T-helper 2 cell (primary cell): ENCODE measurements around the gene BRIX1.
A peak's percentile ranks its signal among the peaks of the same experiment; 100 is the strongest.

Experiments
- DNase-seq, 5 experiments: peaks; one replicate each; pipeline versions ENCODE4 v3.0.0 to v3.0.0-alpha.2; 2012 to 2022
- total RNA-seq, 2 donors: gene quantifications; one replicate each; lab custom pipeline; 2026; lab: John Stamatoyannopoulos, UW

The BRIX1 gene, protein sequence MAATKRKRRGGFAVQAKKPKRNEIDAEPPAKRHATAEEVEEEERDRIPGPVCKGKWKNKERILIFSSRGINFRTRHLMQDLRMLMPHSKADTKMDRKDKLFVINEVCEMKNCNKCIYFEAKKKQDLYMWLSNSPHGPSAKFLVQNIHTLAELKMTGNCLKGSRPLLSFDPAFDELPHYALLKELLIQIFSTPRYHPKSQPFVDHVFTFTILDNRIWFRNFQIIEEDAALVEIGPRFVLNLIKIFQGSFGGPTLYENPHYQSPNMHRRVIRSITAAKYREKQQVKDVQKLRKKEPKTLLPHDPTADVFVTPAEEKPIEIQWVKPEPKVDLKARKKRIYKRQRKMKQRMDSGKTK
- total RNA-seq: 41.7 to 45.5 reads per million in 2 donors

DNA sequence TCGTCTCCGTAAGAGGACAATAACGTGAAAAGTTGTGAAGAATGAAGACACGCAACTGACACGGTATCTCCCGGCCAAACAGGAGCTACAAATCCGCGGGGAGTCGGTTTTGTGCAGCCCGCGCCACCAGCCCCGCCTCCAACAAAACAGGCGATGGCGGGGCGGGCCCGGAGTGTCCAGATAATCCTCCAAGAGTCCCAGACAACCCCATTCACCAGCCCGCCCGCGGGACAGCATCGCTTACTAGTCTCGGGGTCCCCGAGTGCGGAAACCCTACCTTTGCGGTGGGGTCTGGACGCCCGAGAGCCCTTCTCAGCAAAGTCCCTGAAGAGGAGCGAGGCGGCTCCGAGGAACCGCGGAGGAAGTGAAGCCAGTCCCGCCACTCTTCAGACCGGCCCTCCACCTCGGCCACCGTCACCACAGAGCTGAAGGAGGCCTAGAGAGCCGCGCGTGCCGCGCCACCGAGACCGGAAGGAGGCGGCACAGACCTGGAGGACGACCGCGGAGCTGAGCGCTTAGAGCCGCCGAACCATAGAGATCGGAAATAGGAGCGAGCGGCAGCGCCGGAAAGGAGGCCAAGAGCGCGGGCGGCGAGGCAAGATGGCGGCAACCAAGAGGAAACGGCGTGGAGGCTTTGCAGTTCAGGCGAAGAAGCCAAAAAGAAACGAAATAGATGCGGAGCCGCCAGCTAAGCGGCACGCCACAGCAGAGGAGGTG, at the start of gene BRIX1, which contains the start of gene RAD1:
BRIX1 (plus strand) TSS at position 573 of the 717 bp plus-strand sequence; CDS start at position 601, 28 bp downstream.
RAD1 (minus strand) TSS at position 366 of the 717 bp plus-strand sequence. CDS start 612 bp downstream, outside the sequence.
- DNase-seq: peak; percentile 78 to 99 (median 91)

DNA sequence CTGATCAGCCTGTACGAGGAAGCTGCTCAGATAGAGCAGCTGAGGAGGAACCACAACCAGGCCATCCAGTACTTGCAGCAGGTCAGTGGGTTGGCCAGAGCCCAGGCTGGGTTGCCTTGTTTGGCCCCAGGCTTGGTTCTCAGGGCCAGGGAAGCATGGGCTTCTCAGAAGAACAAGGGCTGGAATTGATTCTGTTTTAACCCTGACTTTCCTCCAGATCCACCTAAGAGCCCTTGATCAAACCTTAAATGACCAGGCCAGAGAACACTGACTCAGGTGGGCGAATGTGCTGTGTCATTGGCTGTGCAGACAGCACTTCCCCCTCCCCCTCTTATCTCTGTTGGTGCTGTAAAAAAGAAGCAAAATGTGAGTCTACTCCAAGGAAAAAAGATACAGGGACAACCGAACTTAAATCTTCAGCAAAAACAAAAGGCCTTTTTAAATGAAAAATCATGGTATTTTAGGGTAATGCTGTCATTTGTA, 48.5 kb upstream of the BRIX1 start:
- DNase-seq: no peak

DNA sequence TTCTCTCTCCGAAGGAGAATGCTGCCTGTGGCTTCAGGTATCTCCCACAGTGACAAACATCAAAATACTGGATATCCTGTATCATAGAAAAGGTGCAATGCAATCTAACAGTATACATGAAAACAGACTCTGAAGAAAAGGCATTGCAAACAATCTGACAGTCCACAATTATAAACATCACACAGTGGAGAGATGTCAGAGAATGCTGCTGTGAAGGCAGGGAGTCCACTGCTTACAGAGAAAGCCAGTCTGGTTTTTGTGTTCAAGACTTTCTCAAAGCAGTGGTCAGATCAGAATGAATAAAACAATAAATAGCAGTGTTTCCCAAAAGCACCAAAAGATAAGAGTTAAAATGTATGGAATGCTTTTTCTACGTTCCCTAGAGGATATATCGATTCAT, 47.9 kb upstream of the BRIX1 start:
- no peak for DNase-seq

DNA sequence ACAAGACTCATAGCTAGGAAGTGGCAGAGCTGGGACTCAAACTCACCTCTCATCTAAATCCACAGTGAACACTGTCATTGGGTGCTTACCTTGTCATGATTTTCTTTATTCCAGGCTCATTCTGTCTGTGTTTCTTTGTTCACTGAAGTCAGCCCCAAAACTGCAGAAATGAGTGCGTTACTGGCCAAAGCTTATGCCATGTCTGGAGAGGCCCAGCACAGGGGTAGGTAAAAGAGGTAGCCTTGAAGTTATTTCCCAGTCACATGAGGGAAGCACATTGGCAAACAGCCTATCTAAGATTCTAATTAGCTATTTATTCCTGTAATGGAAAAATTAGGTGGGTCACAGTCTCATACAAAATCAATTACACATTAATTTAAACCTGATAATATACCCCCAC, 46.7 kb upstream of the BRIX1 start:
- DNase-seq: no peak

DNA sequence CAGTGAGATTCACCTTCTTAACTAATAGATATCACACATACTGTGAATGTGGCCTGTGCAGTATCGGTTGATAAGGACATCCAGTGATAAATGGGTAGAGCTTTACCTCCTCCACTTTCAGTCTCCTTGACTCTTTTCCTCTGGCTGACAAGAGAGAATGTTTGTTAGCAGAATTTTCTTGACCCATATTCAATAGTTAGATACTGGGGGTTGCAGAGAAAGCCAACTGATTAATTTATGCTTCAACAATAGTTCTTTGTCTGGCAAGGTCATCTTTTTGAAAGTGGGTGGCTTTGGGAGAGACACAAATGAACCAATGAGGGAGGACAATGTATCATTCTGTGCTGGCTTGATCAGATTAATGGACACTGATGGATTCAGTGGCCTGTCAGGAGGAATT, 46.3 kb upstream of the BRIX1 start:
- no peak for DNase-seq

DNA sequence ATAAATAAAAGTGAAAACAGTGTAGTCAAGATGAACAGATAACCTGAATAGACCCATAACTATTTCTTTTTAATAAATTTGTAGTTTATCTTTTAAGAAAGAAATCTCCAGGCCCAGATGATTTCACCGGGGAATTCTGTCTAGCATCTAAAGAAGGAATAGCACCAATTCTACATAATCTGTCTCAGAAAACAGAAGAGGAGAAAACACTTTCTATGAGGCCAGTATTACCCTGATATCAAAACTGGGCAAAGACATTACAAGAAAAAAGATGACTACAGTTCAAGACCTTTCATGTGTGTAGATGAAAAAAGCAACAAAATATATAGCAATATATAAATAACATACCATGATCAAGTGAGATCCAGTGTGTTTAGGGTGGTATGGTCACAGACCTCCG, 45.1 kb upstream of the BRIX1 start:
- no peak for DNase-seq

DNA sequence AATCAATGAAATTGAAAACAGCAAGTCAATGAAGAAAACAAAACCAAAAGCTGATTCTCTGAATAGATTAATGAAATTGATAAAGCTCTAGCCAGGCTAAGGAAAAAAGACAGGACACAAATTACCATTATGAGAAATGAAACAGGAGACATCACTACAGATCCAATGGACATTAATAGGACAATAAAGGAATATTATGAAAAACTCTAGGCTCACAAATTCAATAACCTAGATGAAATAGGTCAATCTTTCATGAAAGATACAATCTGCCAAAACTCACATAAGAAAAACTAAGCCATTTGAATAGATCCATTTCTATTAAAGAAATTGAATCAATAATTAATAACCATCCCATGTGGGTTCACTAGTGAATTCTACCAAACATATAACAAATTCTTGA, 39.2 kb upstream of the BRIX1 start:
- DNase-seq: no peak

DNA sequence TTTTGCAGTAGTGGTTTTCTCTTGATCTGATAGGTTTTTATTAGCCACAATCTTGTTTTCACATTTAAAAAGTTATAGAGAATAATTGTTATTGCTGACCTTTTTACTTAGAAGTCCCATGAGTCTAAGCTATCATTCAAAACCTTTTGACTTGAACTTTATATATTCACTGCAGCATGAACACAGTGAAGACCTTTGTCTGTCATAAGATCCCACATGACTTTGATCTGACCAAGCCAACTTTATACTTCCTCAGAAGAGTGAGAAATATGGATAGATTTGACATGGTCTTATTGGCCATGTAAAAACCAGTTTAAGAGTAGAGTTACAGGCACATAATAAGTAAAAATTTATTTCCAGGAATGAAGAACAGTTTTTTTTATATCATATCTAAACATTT, 34.3 kb upstream of the BRIX1 start:
- DNase-seq: no peak

DNA sequence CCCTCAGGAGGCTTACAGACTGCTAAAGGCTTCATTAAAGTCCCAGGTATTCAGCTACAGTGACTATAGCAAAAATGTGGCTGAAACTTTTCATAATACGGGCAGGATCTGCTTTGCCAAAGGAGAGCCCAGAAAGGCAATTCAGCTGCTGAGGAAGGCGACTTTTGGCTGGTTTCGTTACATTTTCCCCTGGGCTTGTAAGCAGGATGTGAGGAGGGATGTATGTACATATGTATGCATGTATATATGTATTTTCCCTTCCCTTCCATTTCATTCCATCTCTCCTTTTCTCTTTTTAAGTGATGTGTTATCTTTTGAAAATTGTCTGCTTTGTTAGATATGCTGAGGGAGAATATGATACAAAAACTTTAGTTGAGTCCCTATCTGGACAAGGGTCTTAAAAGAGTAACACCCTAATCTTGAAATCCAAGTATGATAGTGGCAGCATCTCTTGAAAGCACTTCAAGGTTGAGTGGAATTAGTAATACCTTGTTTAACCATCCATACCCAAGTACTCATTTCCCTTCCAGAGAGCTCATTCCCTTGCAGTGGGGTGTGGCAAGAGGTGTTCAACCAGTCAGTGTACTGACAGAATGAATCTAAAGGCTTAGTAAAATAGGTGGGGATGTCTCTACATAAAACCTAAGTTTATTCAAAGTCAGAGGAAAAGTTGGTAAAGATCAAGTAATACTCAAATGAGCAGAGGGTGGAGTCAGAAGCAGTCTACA, 29.0 kb upstream of the BRIX1 start:
- no peak for DNase-seq

DNA sequence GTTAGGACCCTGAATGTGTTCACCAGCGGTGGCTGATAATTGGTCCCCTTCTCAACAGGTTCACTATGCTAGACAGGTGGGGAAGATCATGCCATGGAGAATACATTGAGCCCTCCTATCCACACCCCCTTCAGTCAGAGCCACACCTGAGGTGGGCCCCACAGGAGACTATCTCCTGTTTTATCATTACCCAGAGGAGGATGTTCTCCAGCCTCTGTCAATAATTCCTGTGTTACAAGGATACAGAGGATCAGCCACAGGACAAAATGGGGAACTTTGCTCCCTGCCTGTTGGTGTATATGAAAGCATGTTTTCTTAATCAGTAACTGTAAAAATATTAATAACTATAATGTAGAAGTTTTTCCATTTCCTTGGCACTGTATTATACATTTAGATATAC, 26.1 kb upstream of the BRIX1 start:
- no peak for DNase-seq

DNA sequence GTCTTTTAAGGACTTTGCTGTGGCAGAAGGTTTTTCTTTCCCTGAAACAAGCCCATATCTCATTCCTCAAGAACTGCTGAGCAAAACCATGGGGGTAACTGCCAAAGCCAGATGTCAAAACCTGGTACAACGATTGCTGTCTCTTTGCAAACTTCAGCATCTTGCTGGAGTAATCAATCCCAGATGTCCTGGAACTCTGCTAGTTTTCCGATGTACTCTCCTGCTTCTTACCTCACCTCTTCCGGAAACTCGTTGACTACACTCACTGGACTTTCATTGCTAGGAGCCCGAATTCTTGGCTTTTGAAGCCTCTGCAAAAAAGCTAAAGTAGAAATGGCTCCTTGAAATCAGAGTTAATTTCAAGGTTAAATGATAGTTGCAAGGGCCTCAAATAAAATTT, 23.5 kb upstream of the BRIX1 start:
- no peak for DNase-seq

DNA sequence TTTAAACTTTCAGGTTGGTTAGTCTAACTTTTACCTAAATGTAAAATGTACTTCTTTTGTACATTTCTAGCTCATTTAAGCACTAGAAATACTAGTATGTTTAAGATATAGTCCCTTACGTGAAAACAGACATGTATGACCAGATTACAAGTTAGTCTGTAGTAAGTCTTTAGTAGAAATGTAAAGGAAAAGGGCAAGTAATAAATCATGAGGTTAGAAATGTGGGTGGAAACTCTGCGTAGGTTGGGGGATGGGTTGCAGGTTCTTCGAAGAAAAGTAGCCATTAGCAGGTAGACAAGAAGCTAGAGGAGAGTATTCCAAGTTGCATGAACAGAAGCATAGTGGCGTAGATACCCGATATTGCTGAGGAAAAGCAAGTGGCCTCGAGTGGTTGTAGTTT, 23.1 kb upstream of the BRIX1 start:
- no peak for DNase-seq

DNA sequence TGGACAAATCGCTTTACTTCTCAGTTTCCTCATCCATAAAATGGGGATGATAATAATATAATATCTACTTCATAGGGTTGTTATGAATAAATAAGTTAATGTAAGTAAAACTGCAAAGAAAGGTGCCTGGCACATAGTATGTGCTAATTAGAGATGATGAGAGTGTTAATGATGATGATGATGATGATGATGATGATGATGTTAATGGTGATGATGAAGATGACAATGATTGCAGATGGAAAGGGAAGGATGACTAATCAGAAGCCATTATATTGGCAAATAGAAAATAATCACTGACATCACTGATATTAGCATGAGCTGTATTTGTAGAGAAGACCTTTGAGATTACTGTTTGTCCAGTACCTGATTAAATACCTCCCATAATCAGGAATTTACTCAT, 20.8 kb upstream of the BRIX1 start:
- DNase-seq: no peak

DNA sequence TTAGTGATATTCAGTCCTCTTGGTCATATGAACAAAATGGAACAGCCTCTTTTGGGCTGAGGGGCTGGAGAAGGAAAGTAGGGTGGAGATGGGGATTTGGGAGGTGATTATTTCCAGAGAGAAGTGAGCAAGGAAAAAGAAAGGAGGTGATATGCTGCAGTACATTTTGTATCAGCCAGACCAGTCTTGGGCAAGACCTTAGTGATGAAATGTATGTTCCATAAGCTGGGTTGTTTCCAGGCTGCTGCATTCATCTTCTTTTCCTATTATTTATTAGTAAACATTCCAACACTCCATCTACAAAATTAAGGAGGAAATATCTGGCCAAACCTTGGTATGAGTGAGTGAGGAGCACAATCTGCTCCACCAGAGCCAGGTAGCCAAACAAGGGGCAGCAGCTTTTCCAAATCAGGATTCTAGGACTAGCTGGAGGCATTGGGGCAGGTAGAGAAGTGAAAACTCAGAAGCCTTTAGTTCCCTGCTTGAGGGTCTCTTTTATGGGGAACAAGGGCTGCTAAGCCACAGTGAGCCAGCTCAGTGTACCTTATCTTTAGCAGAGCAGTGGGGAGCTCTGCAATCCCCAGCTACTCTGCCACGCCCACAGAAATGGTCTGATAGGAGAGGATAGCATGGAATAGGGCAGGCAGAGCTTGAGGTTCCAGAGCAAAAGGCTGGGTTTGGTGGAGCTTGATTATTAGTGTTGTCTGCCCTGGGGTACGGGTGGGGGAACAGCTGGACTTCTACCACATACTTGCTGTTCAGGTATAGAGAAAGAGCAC, 19.7 kb upstream of the BRIX1 start:
- DNase-seq: no peak

DNA sequence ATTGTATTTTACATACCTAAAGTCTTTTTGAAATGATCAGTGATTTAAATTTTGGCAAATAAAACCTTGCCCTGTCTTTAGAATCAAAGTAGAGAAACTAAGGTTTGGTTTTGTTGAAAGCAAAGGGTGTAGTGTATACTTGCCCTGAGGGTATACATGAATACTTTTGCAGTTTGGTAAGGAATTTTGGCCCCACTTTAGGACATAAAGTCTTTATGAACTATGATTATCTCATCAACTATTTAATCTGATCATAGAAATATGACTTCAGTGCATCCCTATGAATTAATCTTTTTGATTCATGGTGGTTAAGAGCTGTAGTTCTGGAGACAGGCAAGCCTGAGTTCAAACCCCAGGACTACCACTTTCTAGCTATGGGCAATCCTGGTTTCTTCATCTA, 17.9 kb upstream of the BRIX1 start:
- DNase-seq: no peak

DNA sequence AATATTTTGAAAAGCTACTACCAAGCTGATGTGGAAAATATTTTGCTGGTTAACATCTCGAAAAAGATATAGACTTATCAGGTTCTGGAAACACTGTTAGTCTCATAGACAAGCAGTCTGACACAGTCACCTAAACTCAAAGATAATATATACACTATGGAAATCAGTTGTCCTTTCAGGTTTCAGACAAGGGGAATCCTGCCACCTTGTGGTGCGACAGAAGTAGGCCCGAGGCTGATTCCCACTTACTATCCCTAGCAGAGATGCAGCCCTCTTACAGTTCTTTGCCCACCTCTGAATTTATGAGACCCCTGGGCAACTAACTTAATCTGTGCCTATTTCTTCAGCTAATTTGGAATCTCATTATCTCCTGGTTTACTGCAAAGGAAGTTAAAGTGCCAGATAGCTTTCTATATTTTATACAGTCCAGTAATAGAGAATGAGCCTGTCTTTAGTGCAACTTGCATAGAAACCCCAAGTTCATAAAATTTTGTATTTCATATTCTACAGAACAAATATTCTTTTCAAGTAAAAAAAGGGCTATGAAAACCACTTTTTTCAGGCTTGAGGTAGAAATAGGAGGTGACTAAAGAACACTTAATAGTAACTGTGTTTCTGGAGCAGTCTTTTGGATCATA, 17.1 kb upstream of the BRIX1 start:
- DNase-seq: peak in 4 of 5 experiments; percentile 6 to 64 (median 29)

DNA sequence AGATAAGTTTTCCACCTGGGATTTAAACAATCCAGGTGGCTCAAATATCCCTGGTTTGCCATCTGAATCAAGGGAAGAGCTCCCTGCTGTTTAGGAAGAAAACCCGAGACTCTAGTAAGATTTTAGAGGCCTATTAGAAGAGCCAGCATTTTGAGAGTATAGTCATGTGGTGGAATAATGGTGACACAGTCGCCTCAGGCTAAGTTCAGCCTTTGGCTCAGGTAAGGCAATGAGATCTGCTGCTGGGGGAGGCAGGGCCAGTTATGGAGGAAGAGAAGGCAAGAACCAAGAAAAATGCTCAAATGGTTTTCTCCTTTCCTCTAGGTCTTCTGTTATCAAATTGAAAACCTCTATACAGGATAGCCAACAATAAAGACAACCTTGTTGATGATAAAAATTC, 16.4 kb upstream of the BRIX1 start:
- no peak for DNase-seq

DNA sequence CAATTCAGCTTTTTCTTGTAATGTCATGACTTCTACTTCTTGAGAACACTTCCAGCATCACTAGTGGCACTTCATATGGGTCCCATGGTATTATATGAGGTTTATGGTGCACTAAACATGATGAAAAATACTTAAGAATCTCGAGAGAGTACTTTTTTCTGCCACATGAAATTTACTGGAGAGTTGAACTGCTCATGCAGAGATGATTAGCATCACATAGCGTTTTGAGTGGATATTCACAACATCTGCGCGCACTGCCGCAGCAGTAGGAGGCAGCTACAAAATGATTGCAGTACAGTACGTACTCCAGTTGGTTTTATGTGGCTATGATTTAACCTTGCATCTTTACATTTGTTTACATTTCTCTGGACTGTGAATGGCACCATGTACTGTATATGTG, 14.9 kb upstream of the BRIX1 start:
- no peak for DNase-seq

DNA sequence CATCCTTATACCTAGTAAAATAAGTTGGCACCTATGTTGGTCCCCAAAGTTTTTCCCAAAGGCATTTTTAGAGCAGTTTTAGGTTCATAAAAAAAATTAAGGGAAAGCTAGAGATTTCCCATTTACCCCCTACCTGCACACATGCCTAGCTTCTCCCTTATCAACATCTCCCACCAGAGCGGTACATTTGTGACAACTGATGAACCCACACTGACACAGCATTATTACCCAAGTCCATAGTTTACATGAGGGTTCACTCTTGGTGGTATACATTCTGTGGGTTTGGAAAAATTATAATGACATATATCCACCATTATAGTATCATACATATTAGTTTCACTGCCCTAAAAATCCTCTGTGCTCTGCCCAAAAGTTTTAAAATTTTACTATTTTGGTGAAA, 12.3 kb upstream of the BRIX1 start:
- no peak for DNase-seq

DNA sequence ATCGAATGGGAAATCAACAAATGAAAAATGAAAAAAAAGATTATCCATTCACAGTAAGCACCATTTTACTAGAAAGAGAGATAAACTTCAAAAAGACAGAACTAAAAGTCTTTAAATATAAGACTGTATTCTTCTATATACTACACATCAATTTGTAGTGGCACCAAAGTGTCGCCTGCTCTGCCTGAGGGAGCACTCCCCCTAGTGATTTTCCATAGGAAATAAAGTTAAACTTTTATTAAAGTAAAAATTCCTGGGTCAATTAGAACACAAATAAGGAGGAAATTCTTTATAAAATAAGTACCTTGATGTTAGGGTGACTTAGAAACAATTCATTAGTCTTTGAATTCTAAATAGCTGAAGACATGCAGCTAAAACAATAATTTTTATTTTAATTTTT, 9.9 kb upstream of the BRIX1 start:
- DNase-seq: no peak

DNA sequence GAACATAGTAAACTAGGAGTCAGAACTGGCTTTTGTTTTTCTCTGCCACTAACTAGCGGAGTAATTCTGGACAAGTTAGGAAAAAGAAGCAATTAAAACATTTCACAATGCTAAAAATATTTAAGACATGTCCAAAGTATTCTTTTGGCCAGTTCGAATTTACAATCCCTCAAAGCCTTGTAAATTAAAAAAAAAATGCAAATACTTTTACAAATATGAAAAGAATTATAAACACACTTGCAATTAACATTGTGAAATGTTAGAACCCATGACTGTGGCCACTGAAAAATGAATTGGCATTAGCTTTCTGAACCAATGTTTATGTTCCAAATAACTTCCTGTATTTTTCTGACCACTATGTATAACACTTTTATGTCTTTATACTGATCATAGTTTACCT, 2.4 kb upstream of the BRIX1 start:
- DNase-seq: no peak

DNA sequence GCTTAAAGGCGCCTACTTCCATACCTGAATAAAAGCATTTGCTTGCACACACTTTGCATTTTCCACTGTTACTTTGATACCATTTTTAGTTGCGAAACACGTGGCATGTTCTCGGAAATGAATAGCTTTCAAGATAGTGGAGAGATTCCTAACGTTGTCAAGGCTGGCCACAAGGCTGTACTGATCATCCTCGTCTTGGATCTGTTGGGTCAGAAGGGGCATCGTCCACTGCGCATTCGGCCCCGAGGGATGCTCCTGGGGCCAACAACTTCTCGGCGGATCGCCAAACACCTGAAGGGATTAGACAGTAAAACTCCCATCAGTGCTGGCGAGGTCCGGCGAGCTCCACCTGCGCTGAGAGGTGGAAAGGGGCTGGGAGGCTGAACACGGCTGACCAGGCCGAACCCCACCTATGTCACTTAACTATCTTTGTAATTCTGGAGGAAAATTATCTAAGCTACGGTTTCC, 806 bp upstream of the BRIX1 start:
- DNase-seq: peak in 1 of 5 experiments; percentile 42
